A549 (cell line): ENCODE results near the gene SEPTIN1. TPM values are rescaled to one million over a fixed set of nuclear protein-coding genes. Genes with fewer than 3 reads are reported as not detected.

ENCODE experiments used
- ATAC-seq, 2 experiments: fragments of 200-7000 bp in 1 of 2; fragments of >200 bp in 1 of 2; cut with Nextera tagmentation in 1 of 2; cut with Tn5 transposase in 1 of 2; 3 replicates each; pipeline versions ENCODE4 v1.8.0 to v1.9.1; 2018 to 2020; ENCODE audit warnings: mild to moderate bottlenecking in 1 of 2, moderate library complexity in 1 of 2
- CTCF ChIA-PET: fragments of 300-600 bp; sonication (Branson Sonifier 250); formaldehyde crosslinking; extraction: SDS; loops from one replicate; lab custom pipeline; 2021; ENCODE audit warnings: antibody characterized with exemption, inconsistent platforms; lab: Yijun Ruan, JAX
- POLR2A ChIA-PET: fragments of 350-600 bp; formaldehyde crosslinking; extraction: SDS; loops from one replicate; lab custom pipeline; 2021; ENCODE audit warnings: antibody characterized with exemption, inconsistent platforms; lab: Yijun Ruan, JAX
- DNase-seq, 2 experiments: peaks; one replicate each; pipeline versions ENCODE4 v3.0.0 to v3.0.0-alpha.2; 2011 to 2016; ENCODE audit warnings: low read depth in 1 of 2, low spot score in 1 of 2
- FAIRE-seq: peaks from 2 replicates; lab custom pipeline; 2011; peaks lifted over from hg19 to GRCh38; lab: Jason Lieb, UNC
- H3K27ac ChIP-seq, 2 experiments: fragments of >200 bp; sonication (Bioruptor Twin); formaldehyde crosslinking; 3 replicates each; pipeline ENCODE4 v1.5.1; 2016 to 2017
- H3K4me1 ChIP-seq: fragments of >200 bp; sonication (Bioruptor Twin); formaldehyde crosslinking; 3 replicates; pipeline ENCODE4 v1.6.1; 2016
- H3K4me2 ChIP-seq: fragments of >200 bp; sonication (Bioruptor Twin); formaldehyde crosslinking; 3 replicates; pipeline ENCODE4 v1.6.1; 2016
- H3K4me3 ChIP-seq: fragments of >200 bp; sonication (Bioruptor Twin); formaldehyde crosslinking; 3 replicates; pipeline ENCODE4 v1.5.1; 2016
- H3K9me3 ChIP-seq: fragments of >200 bp; sonication (Bioruptor Twin); formaldehyde crosslinking; 3 replicates; pipeline ENCODE4 v1.6.1; 2016
- BHLHE40 ChIP-seq: IDR thresholded peaks from 2 replicates; pipeline ENCODE4 v1.6.1; 2012; ENCODE audit warnings: low read depth, low read length, inconsistent platforms
- CBX2 ChIP-seq: fragments of 200-600 bp; sonication (generic); IDR thresholded peaks from 2 replicates; pipeline ENCODE4 v1.6.1; 2016; ENCODE audit warnings: low read depth, mild to moderate bottlenecking, borderline replicate concordance
- CEBPB ChIP-seq, 2 experiments: fragments of >200 bp in 1 of 2; sonication (Bioruptor Twin) in 1 of 2; formaldehyde crosslinking in 1 of 2; IDR thresholded peaks; 2 replicates each; pipeline ENCODE4 v1.6.1; 2012 to 2016
- CHD4 ChIP-seq: fragments of 200-600 bp; sonication (generic); IDR thresholded peaks from 2 replicates; pipeline ENCODE4 v1.6.1; 2016; ENCODE audit warnings: antibody characterized with exemption, mild to moderate bottlenecking, borderline replicate concordance
- EHF ChIP-seq: fragments of 250-450 bp; sonication (Bioruptor Pico); IDR thresholded peaks from 2 replicates; pipeline ENCODE4 v1.5.0; 2020; ENCODE audit warnings: mild to moderate bottlenecking
- EP300 ChIP-seq, 2 experiments: fragments of >200 bp; sonication (Bioruptor Twin); formaldehyde crosslinking; IDR thresholded peaks; 2 replicates in 1 of 2; 3 replicates in 1 of 2; pipeline ENCODE4 v1.6.1; 2016 to 2017
- ESRRA ChIP-seq: fragments of 150-350 bp; IDR thresholded peaks from 2 replicates; pipeline ENCODE4 v1.6.1; 2014; ENCODE audit warnings: mild to moderate bottlenecking, low read length, borderline replicate concordance
- FOSB ChIP-seq: fragments of 250-450 bp; sonication (Bioruptor Pico); IDR thresholded peaks from 2 replicates; pipeline ENCODE4 v1.5.0; 2020; ENCODE audit warnings: mild to moderate bottlenecking, moderate library complexity
- FOSL2 ChIP-seq, 2 experiments: fragments of 450-650 bp in 1 of 2; fragments of >200 bp in 1 of 2; sonication (Bioruptor Twin) in 1 of 2; formaldehyde crosslinking; IDR thresholded peaks; 2 replicates each; pipeline versions ENCODE4 v1.5.0 to v1.6.1; 2016 to 2020; ENCODE audit warnings: mild to moderate bottlenecking in 1 of 2, moderate library complexity in 1 of 2
- FOXS1 ChIP-seq: fragments of 250-450 bp; sonication (Bioruptor Pico); IDR thresholded peaks from 2 replicates; pipeline ENCODE4 v1.5.0; 2020; ENCODE audit warnings: mild to moderate bottlenecking, moderate library complexity
- GATA3 ChIP-seq: IDR thresholded peaks from 2 replicates; pipeline ENCODE4 v1.6.1; 2012; ENCODE audit warnings: borderline replicate concordance
- HOXA7 ChIP-seq: fragments of 250-450 bp; sonication (Bioruptor Pico); IDR thresholded peaks from 2 replicates; pipeline ENCODE4 v1.5.0; 2020; ENCODE audit warnings: mild to moderate bottlenecking, moderate library complexity
- MAFK ChIP-seq: fragments of 450-650 bp; IDR thresholded peaks from 2 replicates; pipeline ENCODE4 v1.6.1; 2014; ENCODE audit not compliant: partially characterized antibody
- MAZ ChIP-seq: fragments of 150-350 bp; IDR thresholded peaks from 2 replicates; pipeline ENCODE4 v1.6.1; 2014; ENCODE audit warnings: antibody characterized with exemption, low read depth, low read length, borderline replicate concordance
- MYC ChIP-seq: IDR thresholded peaks from 2 replicates; pipeline ENCODE4 v1.6.1; 2012; ENCODE audit warnings: mild to moderate bottlenecking, inconsistent platforms, low read length, improper control_type of control experiment, borderline replicate concordance
- NPAS2 ChIP-seq: fragments of 250-450 bp; sonication (Bioruptor Pico); IDR thresholded peaks from 2 replicates; pipeline ENCODE4 v1.8.0; 2022; ENCODE audit warnings: mild to moderate bottlenecking, moderate library complexity, borderline replicate concordance
- NR3C1 ChIP-seq: fragments of >200 bp; sonication (Bioruptor Twin); formaldehyde crosslinking; IDR thresholded peaks from 3 replicates; pipeline ENCODE4 v1.6.1; 2017
- PHF8 ChIP-seq: fragments of 200-600 bp; sonication (generic); IDR thresholded peaks from 2 replicates; pipeline ENCODE4 v1.6.1; 2016; ENCODE audit warnings: low read depth, mild to moderate bottlenecking, antibody characterized with exemption, moderate library complexity, borderline replicate concordance
- POLR2AphosphoS2 ChIP-seq: conservative IDR thresholded peaks from 2 replicates; pipeline ENCODE4 v1.6.1; 2012; ENCODE audit warnings: low read length, improper control_type of control experiment, inconsistent platforms
- RARB ChIP-seq: fragments of 250-450 bp; sonication (Bioruptor Pico); IDR thresholded peaks from 2 replicates; pipeline ENCODE4 v1.8.0; 2021; ENCODE audit warnings: mild to moderate bottlenecking, moderate library complexity
- RCOR1 ChIP-seq: fragments of 150-350 bp; IDR thresholded peaks from 2 replicates; pipeline ENCODE4 v1.6.1; 2014; ENCODE audit warnings: antibody characterized with exemption, low read length, low read depth
- RFX5 ChIP-seq: fragments of 450-650 bp; IDR thresholded peaks from 2 replicates; pipeline ENCODE4 v1.7.1; 2014; ENCODE audit warnings: antibody characterized with exemption, mild to moderate bottlenecking, moderate library complexity
- SMC3 ChIP-seq: fragments of >200 bp; sonication (Bioruptor Twin); formaldehyde crosslinking; IDR thresholded peaks from 3 replicates; pipeline ENCODE4 v1.6.1; 2018; ENCODE audit warnings: inconsistent platforms
- TP53 ChIP-seq: fragments of 250-450 bp; sonication (Bioruptor Pico); IDR thresholded peaks from 2 replicates; pipeline ENCODE4 v1.5.0; 2021; ENCODE audit warnings: mild to moderate bottlenecking, moderate library complexity
- ZC3H11A ChIP-seq: fragments of 450-650 bp; IDR thresholded peaks from 2 replicates; pipeline ENCODE4 v1.6.1; 2014; ENCODE audit warnings: antibody characterized with exemption, mild to moderate bottlenecking
- ZFP36 ChIP-seq: fragments of 450-650 bp; IDR thresholded peaks from 2 replicates; pipeline ENCODE4 v1.6.1; 2014; ENCODE audit warnings: borderline replicate concordance; ENCODE audit not compliant: partially characterized antibody
- ZSCAN20 ChIP-seq: fragments of 250-450 bp; sonication (Bioruptor Pico); IDR thresholded peaks from 2 replicates; pipeline ENCODE4 v1.8.0; 2022; ENCODE audit warnings: mild to moderate bottlenecking, moderate library complexity
- WGBS: methylation state at CpG from one replicate; pipeline ENCODE4 v1.1.6; 2017; ENCODE audit errors: missing lambda C conversion rate; 5-methylcytosine and 5-hydroxymethylcytosine counted together
- polyA plus RNA-seq, 4 experiments: library from polyadenylated mRNA; depleted of rRNA in 3 of 4; stranded (reverse); fragments of >200 nt; fragmentation: RNase III in 1 of 4; extraction: RNeasy Plus Mini Kit Qiagen cat#74134 plus additional on column Dnase treatment in 1 of 4; gene quantifications; 2 replicates in 3 of 4; 3 replicates in 1 of 4; pipeline ENCODE4 v1.2.3, GENCODE V29; 2011 to 2017
- TF ChIP-seq, protein P1 (sequence below): fragments of >200 bp; sonication (Bioruptor Twin); formaldehyde crosslinking; IDR thresholded peaks from 3 replicates; pipeline ENCODE4 v1.5.1; 2016
- TF ChIP-seq, protein P2 (sequence below): fragments of 250-450 bp; sonication (Bioruptor Pico); IDR thresholded peaks from 2 replicates; pipeline ENCODE4 v1.5.0; 2021; ENCODE audit warnings: mild to moderate bottlenecking, moderate library complexity, borderline replicate concordance
- TF ChIP-seq, protein P3 (sequence below): IDR thresholded peaks from 2 replicates; pipeline ENCODE4 v1.6.1; 2012
- TF ChIP-seq, protein P4 (sequence below): fragments of >200 bp; sonication (Bioruptor Twin); formaldehyde crosslinking; IDR thresholded peaks from 2 replicates; pipeline ENCODE4 v1.6.1; 2016
- TF ChIP-seq, protein P5 (sequence below): fragments of >200 bp; sonication (Bioruptor Twin); formaldehyde crosslinking; IDR thresholded peaks from 3 replicates; pipeline ENCODE4 v1.6.1; 2016
- TF ChIP-seq, protein P6 (sequence below): IDR thresholded peaks from 2 replicates; pipeline ENCODE4 v1.6.1; 2012; ENCODE audit warnings: low read depth, borderline replicate concordance

The SEPTIN1 gene
- polyA plus RNA-seq, 2 of the 4 experiments (the other 2 are of a cell fraction): 0.17 to 0.65 TPM

DNA sequence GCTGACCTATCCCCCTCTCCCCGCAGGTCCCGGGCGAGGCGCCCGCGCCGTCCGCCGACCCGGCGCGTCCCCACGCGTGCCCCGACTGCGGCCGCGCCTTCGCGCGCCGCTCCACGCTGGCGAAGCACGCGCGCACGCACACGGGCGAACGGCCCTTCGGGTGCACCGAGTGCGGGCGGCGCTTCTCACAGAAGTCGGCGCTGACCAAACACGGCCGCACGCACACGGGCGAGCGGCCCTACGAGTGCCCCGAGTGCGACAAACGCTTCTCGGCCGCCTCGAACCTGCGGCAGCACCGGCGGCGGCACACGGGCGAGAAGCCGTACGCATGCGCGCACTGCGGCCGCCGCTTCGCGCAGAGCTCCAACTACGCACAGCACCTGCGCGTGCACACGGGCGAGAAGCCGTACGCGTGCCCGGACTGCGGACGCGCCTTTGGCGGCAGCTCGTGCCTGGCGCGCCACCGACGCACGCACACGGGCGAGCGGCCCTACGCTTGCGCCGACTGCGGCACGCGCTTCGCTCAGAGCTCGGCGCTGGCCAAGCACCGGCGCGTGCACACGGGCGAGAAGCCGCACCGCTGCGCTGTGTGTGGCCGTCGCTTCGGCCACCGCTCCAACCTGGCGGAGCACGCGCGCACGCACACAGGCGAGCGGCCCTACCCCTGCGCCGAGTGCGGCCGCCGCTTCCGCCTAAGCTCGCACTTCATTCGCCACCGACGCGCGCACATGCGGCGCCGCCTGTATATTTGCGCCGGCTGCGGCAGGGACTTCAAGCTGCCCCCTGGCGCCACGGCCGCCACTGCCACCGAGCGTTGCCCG lies 35.4 kb upstream of the SEPTIN1 start:
- peak overlapping the region; percentile 89 to 91 for H3K27ac ChIP-seq
- ChIA-PET CTCF (interaction anchor here (0.9 to 5.3 kb wide), 13 partner anchors 8 to 325 kb away, joined by 3 to 68 read pairs (median 4); partner anchors contain the start of genes DCTPP1, ZNF48 and ZNF771), POLR2A (interaction anchor here (0.6 to 1.9 kb wide), 19 partner anchors 8 to 628 kb away, joined by 3 to 23 read pairs (median 4); partner anchors contain the start of genes ALDOA, CD2BP2, DCTPP1 and TBX6)
- peak overlapping the region; percentile 85 for H3K4me2 ChIP-seq
- peaks cover 20% of the 10 kb centered on the region; the same call in 2 of the 3 replicates for H3K4me1 ChIP-seq
- 0% methylated on average over 5 of the region's 140 CpGs for WGBS
- ATAC-seq (peak; percentile 90 to 94), DNase-seq (peak; percentile 80 to 98), FAIRE-seq (no peak)
- no peaks in the 10 kb centered on the region for H3K9me3 ChIP-seq
- peak overlapping the region; percentile 66 for H3K4me3 ChIP-seq
- TF ChIP-seq NPAS2 (peak; percentile 66; the same call in 1 of the 2 replicates), ZFP36 (peak; percentile 16), EHF (peak; percentile 74; the same call in 1 of the 2 replicates), CEBPB (IDR thresholded peaks at IDR 0.05) (no peak), PHF8 (no peak), ESRRA (no peak), ZC3H11A (no peak), TP53 (CRISPR knock-in tag) (peak; percentile 77), ZSCAN20 (CRISPR knock-in tag) (no peak), RFX5 (0 out of 2 replicates have a peak, but pooled peaks have one; percentile 34), SMC3 (peak; percentile 42; the same call in 2 of the 3 replicates), CHD4 (no peak), FOSB (CRISPR knock-in tag) (no peak), FOSL2 (IDR thresholded peaks at IDR 0.05) (no peak), FOSL2 (CRISPR knock-in tag; IDR thresholded peaks at IDR 0.05) (no peak), NR3C1 (no peak), MAFK (no peak), FOXS1 (CRISPR knock-in tag) (no peak), MAZ (no peak), CBX2 (no peak), GATA3 (peak; percentile 38; the same call in 1 of the 2 replicates), POLR2AphosphoS2 (no peak), EP300 (IDR thresholded peaks at IDR 0.05) (no peak), HOXA7 (CRISPR knock-in tag) (no peak), BHLHE40 (peak; percentile 83), MYC (peak; percentile 93), RCOR1 (no peak), RARB (CRISPR knock-in tag) (no peak)
- TF ChIP-seq, protein P1, sequence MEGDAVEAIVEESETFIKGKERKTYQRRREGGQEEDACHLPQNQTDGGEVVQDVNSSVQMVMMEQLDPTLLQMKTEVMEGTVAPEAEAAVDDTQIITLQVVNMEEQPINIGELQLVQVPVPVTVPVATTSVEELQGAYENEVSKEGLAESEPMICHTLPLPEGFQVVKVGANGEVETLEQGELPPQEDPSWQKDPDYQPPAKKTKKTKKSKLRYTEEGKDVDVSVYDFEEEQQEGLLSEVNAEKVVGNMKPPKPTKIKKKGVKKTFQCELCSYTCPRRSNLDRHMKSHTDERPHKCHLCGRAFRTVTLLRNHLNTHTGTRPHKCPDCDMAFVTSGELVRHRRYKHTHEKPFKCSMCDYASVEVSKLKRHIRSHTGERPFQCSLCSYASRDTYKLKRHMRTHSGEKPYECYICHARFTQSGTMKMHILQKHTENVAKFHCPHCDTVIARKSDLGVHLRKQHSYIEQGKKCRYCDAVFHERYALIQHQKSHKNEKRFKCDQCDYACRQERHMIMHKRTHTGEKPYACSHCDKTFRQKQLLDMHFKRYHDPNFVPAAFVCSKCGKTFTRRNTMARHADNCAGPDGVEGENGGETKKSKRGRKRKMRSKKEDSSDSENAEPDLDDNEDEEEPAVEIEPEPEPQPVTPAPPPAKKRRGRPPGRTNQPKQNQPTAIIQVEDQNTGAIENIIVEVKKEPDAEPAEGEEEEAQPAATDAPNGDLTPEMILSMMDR: peak; percentile 34; the same call in 1 of the 3 replicates
- TF ChIP-seq, protein P2, sequence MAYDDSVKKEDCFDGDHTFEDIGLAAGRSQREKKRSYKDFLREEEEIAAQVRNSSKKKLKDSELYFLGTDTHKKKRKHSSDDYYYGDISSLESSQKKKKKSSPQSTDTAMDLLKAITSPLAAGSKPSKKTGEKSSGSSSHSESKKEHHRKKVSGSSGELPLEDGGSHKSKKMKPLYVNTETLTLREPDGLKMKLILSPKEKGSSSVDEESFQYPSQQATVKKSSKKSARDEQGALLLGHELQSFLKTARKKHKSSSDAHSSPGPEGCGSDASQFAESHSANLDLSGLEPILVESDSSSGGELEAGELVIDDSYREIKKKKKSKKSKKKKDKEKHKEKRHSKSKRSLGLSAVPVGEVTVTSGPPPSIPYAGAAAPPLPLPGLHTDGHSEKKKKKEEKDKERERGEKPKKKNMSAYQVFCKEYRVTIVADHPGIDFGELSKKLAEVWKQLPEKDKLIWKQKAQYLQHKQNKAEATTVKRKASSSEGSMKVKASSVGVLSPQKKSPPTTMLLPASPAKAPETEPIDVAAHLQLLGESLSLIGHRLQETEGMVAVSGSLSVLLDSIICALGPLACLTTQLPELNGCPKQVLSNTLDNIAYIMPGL (CRISPR knock-in tag): no peak
- TF ChIP-seq, protein P3, sequence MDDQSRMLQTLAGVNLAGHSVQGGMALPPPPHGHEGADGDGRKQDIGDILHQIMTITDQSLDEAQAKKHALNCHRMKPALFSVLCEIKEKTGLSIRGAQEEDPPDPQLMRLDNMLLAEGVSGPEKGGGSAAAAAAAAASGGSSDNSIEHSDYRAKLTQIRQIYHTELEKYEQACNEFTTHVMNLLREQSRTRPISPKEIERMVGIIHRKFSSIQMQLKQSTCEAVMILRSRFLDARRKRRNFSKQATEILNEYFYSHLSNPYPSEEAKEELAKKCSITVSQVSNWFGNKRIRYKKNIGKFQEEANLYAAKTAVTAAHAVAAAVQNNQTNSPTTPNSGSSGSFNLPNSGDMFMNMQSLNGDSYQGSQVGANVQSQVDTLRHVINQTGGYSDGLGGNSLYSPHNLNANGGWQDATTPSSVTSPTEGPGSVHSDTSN: peak; percentile 59
- TF ChIP-seq, protein P4, sequence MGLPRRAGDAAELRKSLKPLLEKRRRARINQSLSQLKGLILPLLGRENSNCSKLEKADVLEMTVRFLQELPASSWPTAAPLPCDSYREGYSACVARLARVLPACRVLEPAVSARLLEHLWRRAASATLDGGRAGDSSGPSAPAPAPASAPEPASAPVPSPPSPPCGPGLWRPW: no peak
- TF ChIP-seq, protein P5, sequence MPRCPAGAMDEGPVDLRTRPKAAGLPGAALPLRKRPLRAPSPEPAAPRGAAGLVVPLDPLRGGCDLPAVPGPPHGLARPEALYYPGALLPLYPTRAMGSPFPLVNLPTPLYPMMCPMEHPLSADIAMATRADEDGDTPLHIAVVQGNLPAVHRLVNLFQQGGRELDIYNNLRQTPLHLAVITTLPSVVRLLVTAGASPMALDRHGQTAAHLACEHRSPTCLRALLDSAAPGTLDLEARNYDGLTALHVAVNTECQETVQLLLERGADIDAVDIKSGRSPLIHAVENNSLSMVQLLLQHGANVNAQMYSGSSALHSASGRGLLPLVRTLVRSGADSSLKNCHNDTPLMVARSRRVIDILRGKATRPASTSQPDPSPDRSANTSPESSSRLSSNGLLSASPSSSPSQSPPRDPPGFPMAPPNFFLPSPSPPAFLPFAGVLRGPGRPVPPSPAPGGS: 0 out of 3 replicates have a peak, but pooled peaks have one; percentile 35
- TF ChIP-seq, protein P6, sequence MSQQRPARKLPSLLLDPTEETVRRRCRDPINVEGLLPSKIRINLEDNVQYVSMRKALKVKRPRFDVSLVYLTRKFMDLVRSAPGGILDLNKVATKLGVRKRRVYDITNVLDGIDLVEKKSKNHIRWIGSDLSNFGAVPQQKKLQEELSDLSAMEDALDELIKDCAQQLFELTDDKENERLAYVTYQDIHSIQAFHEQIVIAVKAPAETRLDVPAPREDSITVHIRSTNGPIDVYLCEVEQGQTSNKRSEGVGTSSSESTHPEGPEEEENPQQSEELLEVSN: peak; percentile 64
